HepG2 (cell line): ENCODE measurements around the gene SYNGAP1. TPM values are rescaled to one million over a fixed set of nuclear protein-coding genes. Genes with fewer than 3 reads are reported as not detected.

Source experiments
- CENPBD1 ChIP-seq: sonication (generic); formaldehyde crosslinking; IDR thresholded peaks from 2 replicates; pipeline ENCODE4 v1.8.0; 2022; ENCODE audit warnings: missing genetic modification reagents, low read depth, mild to moderate bottlenecking, borderline replicate concordance
- DBP ChIP-seq: sonication (generic); formaldehyde crosslinking; IDR thresholded peaks from 2 replicates; pipeline ENCODE4 v1.4.0; 2020; ENCODE audit warnings: missing genetic modification reagents; ENCODE audit errors: not compliant biosample characterization
- DRAP1 ChIP-seq: IDR thresholded peaks from 2 replicates; pipeline ENCODE4 v1.6.1; 2016; ENCODE audit warnings: missing genetic modification reagents, missing compliant biosample characterization
- HIC2 ChIP-seq: sonication (generic); formaldehyde crosslinking; IDR thresholded peaks from 2 replicates; pipeline ENCODE4 v1.9.0; 2022; ENCODE audit warnings: low read depth, missing genetic modification reagents
- KLF16 ChIP-seq, 2 experiments: sonication (generic) in 1 of 2; formaldehyde crosslinking in 1 of 2; IDR thresholded peaks; 2 replicates each; pipeline versions ENCODE4 v1.6.1 to v1.8.0; 2016 to 2023; ENCODE audit warnings: missing genetic modification reagents in 2 of 2, missing compliant biosample characterization in 1 of 2
- MTA3 ChIP-seq: sonication (generic); formaldehyde crosslinking; IDR thresholded peaks from 2 replicates; pipeline ENCODE4 v1.4.0; 2020; ENCODE audit warnings: missing genetic modification reagents
- TCF7 ChIP-seq: sonication (generic); IDR thresholded peaks from 2 replicates; pipeline ENCODE4 v1.6.1; 2016; ENCODE audit warnings: antibody characterized with exemption, low read depth
- TOE1 ChIP-seq: sonication (generic); formaldehyde crosslinking; IDR thresholded peaks from 2 replicates; pipeline ENCODE4 v1.4.0; 2020; ENCODE audit warnings: mild to moderate bottlenecking, missing genetic modification reagents
- ZBTB20 ChIP-seq: sonication (generic); formaldehyde crosslinking; IDR thresholded peaks from 2 replicates; pipeline ENCODE4 v1.8.1; 2023; ENCODE audit warnings: missing genetic modification reagents, low read depth, mild to moderate bottlenecking, borderline replicate concordance
- ZBTB43 ChIP-seq: sonication (generic); formaldehyde crosslinking; conservative IDR thresholded peaks from 2 replicates; pipeline ENCODE4 v1.4.0; 2020; ENCODE audit warnings: missing genetic modification reagents
- ZBTB46 ChIP-seq: sonication (generic); formaldehyde crosslinking; IDR thresholded peaks from 2 replicates; pipeline ENCODE4 v1.4.0; 2020; ENCODE audit warnings: mild to moderate bottlenecking, missing genetic modification reagents, borderline replicate concordance
- ZNF230 ChIP-seq: sonication (generic); formaldehyde crosslinking; IDR thresholded peaks from 2 replicates; pipeline ENCODE4 v1.4.0; 2020; ENCODE audit warnings: mild to moderate bottlenecking, missing genetic modification reagents
- ZNF280D ChIP-seq: sonication (generic); formaldehyde crosslinking; IDR thresholded peaks from 2 replicates; pipeline ENCODE4 v1.5.1; 2020; ENCODE audit warnings: mild to moderate bottlenecking, missing genetic modification reagents
- ZNF337 ChIP-seq: sonication (generic); formaldehyde crosslinking; IDR thresholded peaks from 2 replicates; pipeline ENCODE4 v1.5.1; 2020; ENCODE audit warnings: missing genetic modification reagents, low read depth, mild to moderate bottlenecking, borderline replicate concordance
- ZNF546 ChIP-seq: sonication (generic); formaldehyde crosslinking; conservative IDR thresholded peaks from 2 replicates; pipeline ENCODE4 v1.8.1; 2023; ENCODE audit warnings: mild to moderate bottlenecking, missing genetic modification reagents
- polyA plus RNA-seq, 8 experiments: library from polyadenylated mRNA; depleted of rRNA in 3 of 8; stranded (reverse) in 7 of 8; unstranded in 1 of 8; fragments of >200 nt; fragmentation: Illumina TruSeq in 4 of 8; extraction: Trizol in 4 of 8; gene quantifications; 2 replicates each; pipeline versions ENCODE4 v1.2.1 to v1.2.3, GENCODE V29; 2011 to 2016; ENCODE audit warnings: low read depth in 4 of 8, missing spikeins in 1 of 8, mixed read lengths in 1 of 8; ENCODE audit not compliant: insufficient read depth in 1 of 8
- total RNA-seq, 5 experiments: library from RNA; depleted of rRNA; stranded (reverse); fragments of >200 nt; fragmentation: Illumina TruSeq; extraction: Trizol; gene quantifications; 2 replicates each; pipeline ENCODE4 v1.2.3, GENCODE V29; 2016; ENCODE audit warnings: low read depth in 1 of 5

SYNGAP1 gene
- total and polyA plus RNA-seq, 2 of the 13 experiments (the other 11 are each of a cell fraction or from before 2014, with no cell fraction given) = 0.75 to 1.1 TPM

GRCh38 chr6:33425668-33426577 lies 6.1 kb downstream of the SYNGAP1 start (continued):
- TF ChIP-seq ZBTB43 (CRISPR knock-in tag) (no peak), ZNF337 (CRISPR knock-in tag) (no peak), CENPBD1 (CRISPR knock-in tag) (no peak), KLF16 (CRISPR knock-in tag; IDR thresholded peaks at IDR 0.05) (peak in 1 of 2 experiments; percentile 68; a peak in 3 of 4 replicates), HIC2 (CRISPR knock-in tag) (no peak), DRAP1 (peak; percentile 28; the same call in 1 of the 2 replicates), MTA3 (no peak), ZNF280D (CRISPR knock-in tag) (no peak), TCF7 (no peak), DBP (no peak), ZNF230 (CRISPR knock-in tag) (no peak), ZBTB46 (CRISPR knock-in tag) (no peak), ZBTB20 (CRISPR knock-in tag) (no peak; the same call in 1 of the 2 replicates), ZNF546 (CRISPR knock-in tag) (0 out of 2 replicates have a peak, but pooled peaks have one; percentile 25), TOE1 (CRISPR knock-in tag) (no peak)
